NCI-H1694 treated with DMSO at 0.1 percent for 48 hours (cell line): ENCODE results near the gene TAOK2.
"Not testable (repeated sequence)": the region's sequence is repeated elsewhere in the genome, so short reads cannot be mapped to it uniquely, and the experiment has no call there.

ENCODE experiments used
- DNase-seq: peaks from one replicate; lab custom pipeline; 2025; lab: John Stamatoyannopoulos, UW

Gene TAOK2

DNA sequence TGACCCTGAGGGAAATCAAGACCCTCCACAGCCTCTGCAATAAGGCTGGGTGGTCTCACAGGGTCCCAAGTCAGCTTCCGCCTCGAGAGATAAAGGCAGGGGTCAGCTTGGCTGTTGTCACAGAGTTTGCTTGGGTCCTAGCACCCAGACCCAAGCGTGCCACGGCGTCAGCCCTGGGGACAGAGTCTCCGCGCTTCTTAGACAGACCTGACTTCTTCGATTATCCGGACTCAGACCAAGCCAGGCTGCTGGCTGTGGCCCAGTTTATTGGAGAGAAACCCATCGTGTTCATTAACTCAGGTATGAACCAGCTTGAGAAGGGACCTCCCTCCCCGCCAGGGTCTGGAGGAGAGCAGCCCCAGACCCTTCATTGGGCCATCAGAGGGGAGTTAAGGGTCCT, 49.9 kb downstream of the TAOK2 start:
- DNase-seq = no peak

DNA sequence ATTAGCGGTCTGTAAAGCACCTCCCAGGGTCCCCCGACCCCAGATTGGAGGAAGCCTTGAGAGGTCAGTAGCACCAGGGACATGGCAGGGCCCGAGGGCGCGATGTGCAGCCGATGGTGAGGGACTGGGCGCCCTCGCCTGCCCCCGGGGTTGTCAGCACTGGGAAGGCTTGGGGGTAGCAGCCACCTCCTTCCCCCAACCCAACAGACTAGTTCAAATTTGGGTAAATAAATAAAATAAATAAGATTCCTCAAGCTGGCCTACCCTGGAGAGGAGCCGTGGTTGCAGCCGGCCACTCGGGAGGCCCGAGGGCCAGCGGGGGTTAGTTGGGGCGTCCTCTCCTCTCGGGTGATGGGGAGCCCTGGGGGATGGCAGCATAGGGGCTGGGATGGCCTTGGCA, 50.8 kb downstream of the TAOK2 start:
- DNase-seq = no peak

DNA sequence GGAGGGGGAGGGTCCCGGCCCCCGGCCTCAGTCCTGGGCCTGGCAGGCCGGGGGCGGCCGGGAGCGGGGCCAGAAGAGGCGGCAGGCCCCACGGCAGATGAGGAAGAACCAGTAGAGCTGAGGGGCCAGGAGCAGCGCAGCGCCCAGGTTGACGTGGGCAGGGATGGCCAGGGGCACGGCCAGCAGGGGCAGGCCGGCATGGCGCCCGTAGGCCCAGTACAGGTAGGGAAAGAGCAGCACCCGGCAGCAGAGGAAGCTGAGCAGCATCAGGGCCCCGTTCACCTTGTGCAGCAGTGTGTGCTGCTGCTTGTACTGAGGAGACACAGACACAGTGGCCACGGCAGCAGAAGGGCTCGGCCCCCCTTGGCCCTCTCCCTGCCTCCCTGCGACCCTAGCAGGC, 51.5 kb downstream of the TAOK2 start:
- no peak for DNase-seq

DNA sequence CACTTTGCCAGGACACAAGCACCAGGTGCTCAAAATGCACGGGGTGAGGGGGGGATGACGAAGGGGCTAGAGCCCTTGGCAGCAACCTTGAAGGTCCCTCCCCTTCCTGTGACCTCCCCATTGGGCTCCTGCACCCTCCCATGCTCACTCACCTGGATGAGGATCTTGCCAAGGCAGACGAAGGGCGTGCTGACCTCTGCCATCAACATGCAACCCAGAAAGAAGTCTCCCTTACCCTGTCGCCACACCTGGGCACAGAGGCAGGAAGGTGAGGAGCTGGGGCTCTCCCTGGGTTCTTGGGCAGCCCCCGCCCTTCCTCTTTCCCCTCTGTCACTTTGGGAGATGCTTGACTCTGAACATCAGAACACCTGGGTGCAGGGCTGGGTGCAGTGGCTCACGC, 51.9 kb downstream of the TAOK2 start:
- no peak for DNase-seq

DNA sequence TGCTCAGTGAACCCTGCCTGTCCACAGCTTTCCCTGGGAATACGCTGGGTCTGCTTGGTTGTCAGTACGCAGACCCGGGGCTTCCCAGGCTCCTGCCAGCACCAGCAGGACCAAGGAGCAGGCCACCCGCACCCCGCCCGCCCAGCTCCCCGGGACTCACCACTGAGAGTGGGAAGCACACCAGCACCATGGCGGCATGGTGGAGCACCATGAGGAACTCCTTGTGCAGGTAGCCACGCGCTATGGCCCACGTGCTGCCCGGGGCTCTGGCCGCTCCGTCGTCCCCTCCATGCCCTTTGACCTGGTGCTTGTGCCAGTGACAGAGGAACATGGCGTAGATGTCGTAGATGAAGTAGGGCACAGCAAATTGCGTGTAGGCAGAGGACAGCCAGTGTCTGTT, 52.8 kb downstream of the TAOK2 start:
- DNase-seq = no peak

DNA sequence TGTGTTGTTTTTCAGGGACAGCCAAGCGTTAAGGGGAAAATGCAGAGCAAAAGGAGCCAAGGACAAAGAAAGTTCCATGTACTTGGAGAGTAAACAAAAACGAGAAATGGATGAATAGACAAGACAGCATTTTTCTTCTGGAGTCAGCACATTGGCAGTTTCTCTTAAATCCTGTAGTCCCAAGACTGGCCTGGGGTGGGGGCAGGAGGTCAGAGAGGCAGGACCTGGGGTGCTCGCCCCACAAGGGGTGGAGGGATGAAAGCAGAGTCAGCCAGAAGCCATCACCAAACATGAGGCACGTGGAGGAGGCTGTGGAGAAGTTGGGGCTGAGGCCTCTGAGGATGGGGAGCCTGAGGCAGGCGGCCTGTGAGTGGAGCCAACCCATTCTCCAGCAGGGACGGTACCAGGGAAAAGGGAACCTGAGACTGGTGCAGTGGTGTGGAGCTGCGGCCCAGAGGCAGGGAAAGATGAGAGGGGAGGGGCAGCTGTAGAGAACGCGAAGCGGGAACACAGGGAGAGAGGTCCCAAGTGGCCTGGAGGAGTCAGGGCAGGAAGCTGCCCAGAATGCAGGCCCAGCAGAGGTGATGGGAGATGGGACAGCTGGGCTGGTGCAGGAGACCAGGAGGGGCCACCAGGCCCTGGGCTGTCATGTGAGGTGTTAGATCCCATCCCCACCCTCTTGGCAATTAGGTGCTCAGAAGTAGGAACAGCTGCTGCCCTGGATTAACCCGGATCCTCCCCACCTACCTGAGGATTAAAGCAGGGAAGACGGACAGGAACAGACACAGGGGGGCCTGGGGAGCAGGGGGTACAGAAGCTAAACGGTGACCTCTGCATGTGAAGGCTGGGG, 54.1 kb downstream of the TAOK2 start:
- peak; percentile 6 for DNase-seq

DNA sequence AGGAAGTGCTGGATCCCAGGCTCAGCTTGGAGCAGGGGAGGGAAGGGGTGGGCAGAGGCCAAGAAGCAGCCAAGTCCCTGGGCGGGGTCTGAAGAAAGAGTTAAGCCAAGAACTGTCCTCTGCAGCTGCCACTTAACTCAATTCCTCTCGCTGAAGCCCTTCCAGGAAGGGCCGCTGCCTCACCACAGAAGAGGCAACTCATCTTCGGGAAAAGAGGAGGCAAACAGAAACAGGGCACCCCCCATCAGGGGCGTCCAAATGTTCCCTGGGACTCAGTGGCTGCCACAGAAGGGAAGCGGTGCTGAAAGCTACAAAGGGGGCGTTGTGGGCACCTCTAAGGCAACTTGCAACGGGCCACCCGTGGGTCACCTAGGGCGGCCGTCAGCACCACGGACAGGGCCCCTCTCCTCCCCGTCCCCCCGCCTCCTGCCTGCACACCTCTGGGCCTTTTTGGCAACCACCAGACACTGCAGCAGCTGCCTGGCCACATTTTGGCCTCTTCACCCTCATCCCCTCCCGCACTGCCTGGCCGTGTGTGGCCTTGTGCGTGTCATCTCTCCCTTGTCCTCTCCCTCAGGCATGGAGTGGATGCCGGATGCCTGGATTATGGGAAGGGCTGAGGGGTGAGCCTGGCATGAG, 54.9 kb downstream of the TAOK2 start:
- DNase-seq = no peak

DNA sequence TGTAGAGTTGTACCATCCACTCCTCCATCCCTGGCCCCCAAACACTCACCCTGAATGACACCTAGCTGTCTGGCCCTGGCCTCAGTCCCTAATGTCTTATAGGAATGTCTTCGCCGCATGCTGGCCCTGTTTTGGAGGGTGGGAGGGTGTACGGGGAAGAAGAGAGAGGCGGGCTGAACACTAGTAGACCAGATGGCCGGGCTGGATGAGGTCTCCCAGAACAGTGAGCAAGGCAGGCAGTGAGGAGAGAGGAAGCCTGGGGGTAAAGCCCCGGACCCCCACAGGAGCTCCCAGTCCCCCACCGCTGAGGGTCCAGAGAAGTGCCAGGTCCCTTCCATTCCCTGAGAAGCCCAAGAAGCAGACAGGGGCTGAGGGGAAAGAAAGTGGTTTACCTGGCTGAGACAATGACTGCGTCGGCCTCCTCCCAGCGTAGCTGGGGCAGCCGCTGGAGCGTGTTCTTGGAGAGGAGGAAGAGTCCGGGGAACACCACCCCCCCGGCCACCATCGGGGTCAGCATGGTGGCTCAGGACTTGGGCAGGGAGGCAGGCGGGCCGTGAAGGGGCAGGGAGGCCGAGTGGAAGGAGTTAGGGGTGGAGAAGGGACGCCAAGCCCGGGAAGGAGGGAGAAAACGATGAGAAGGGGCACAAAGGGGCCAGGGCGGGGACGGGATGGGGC, 56.5 kb downstream of the TAOK2 start:
- DNase-seq = peak; percentile 36

DNA sequence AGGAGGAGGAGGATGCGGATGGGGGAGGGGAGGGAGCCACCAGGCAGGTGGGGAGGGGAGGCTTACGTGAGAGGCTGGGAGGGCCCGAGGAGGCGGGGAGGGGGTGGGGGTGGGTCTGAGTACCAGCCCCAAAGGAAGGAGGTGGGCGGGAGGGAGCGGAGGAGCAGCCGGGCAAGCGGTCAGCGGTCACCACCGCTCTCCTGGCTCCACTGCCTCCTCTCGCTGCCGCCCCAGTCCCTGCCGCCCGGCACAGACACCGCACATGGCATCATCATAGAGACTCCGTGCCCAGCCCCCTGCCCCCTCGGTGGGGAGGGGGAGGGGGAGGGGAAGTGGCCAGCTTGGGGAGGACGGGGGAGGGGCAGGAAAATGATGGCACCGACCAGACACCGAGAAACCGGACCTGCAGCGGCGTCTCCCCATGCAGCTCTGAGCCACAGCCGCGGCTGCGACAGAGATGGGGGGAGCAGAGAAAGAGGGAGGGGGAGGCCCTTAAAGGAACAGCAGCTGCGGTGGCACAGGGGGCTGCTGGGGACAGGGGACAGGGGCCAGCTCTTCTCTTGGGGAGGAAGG, 57.3 kb downstream of the TAOK2 start, which contains the start of gene TLCD3B:
TSS of gene TLCD3B (minus strand) at position 431 of the 573 bp plus-strand sequence. CDS start 744 bp downstream, outside the sequence.
- DNase-seq = no peak

DNA sequence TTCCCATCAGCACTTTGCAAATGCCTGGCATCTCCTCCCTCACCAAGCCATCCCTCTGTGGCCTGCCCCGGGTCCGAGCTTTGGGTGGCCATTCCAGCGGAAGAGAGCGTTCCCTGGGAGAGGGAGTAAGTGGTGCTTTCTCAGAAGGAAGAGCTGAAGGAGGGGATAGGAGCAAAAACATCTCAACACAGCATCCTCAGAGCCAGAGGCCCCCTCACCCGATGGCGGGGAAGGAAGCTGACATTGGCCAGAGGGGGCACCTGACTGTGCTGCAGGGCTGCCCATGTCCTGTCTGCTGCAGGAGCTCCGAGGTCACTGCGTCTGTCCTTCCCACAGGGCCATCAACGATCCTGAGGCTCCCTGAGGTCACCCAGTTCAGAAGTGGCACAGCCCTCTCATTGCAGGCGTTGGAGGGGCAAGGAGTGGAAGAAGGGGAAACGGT, 57.8 kb downstream of the TAOK2 start:
- DNase-seq = no peak

DNA sequence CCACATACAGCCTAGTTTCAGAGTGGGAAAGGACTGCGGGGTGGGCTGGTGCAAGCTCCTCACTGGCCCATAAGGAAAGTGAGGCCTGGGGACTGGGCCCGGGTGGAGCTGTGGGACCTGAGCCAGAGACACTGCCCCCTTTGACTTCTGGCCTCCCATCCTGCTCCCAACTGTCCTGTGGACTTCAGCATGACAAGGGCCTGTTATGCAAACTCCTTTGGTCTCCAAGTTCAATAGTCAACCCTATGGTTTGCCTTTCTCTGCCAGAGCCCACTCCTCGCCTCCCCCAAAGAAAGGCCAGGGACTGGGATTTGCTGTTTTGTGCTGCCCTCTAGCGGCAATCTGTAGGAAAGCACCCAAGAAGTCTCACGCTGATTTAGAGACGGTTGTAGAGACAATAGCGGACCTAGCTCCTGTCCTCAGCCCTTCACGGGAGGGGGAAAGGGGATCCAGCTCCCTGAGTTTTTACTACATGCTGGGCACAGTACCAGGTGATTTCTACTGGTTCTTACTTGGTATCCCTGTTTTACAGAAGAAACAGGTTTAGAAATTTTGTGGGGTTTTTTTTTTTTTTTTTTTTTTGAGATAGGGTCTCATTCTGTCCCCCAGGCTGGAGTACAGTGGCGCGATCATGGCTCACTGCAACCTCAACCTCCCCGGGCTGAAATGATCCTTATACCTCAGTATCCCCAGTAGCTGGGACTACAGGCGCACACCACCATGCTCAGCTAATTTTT, 58.6 kb downstream of the TAOK2 start:
- DNase-seq = peak; percentile 70

DNA sequence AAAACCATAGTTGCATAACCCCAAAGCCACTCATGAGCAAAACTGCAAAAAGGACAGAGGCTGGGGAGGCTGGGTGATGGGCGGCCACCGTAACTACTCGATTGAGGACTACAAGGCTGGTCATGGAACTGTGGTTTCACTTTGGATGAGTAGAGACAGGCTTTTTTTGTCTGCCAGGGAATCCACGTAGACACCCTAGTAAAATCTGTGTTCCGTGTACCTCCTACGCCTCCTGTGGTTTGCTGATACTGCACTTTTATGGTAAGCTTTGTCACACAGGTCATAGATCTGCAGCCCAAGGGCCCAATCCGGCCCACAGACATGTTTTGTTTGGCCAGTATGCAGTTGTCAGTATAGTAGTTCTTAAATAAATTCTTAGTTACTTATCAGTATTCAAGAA, 59.6 kb downstream of the TAOK2 start:
- no peak for DNase-seq

DNA sequence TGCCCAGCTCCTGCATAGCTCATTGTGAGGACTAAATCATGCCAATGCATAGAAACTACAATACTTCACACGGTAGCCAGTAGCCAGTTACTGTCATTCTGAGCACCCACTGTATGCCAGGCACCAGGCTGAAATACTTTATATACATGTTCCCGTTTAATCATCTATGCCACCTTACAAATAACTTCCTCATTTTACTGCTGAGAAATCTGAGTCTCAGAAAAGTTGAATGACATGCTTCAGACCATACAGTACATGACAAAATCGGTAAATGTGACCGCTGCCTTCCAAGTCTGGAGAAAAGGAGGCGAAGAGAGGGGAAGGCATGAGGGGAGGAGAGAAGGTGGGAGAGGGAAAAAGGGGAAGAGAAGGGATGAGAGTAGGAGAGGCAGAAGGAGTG, 66.6 kb downstream of the TAOK2 start:
- no peak for DNase-seq

DNA sequence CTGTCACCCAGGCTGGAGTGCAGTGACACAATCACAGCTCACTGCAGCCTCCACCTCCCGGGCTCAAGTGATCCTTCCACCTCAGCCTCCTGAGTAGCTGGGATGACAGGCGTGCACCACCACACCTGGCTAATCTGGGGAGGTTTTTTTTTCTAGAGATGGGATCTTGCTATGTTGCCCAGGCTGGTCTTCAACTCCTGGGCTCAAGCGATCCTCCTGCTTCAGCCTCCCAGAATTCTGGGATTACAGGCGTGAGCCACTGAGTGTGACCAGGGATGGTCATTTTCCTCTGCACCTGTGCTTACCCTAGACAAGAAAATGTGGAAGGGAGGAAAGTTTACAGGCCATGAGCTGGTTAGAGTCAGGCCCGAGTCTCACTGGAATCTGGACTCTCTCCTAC, 67.0 kb downstream of the TAOK2 start:
- not testable (repeated sequence) for DNase-seq

DNA sequence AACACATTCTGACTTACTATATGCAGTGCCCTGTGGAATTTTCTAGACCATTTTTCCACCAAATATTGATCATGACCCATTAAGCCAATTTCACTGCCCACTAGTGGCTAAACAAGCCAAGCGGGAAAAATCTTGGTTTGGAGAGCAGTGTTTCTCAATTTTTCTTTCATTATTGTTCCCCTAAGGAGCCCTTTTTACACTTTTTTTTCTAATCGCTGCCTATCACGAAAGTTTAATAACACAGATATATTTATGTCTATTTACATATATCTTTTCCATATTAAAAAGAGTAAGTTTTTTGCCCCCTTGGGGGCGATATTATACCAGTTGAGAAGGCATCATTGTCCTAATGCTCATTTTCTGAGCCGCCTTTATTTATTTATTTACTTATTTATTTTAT, 68.2 kb downstream of the TAOK2 start:
- peak; percentile 10 for DNase-seq
